CD4-positive, alpha-beta memory T cell (primary cell): ENCODE results near the gene UNK. TPM values are rescaled to one million over a fixed set of nuclear protein-coding genes. Genes with fewer than 3 reads are reported as not detected.
A peak's percentile ranks its signal among the peaks of the same experiment; 100 is the strongest.

Experiments
- CTCF ChIA-PET: fragments of 350-600 bp; sonication (Branson Sonifier 250); formaldehyde crosslinking; loops from one replicate; lab custom pipeline; 2021; ENCODE audit warnings: inconsistent platforms; ENCODE audit not compliant: partially characterized antibody; lab: Charles Lee
- POLR2A ChIA-PET: fragments of 350-600 bp; sonication (Branson Sonifier 250); formaldehyde crosslinking; loops from one replicate; lab custom pipeline; 2021; ENCODE audit not compliant: partially characterized antibody; lab: Charles Lee
- DNase-seq, 5 donors: peaks; one replicate each; pipeline versions ENCODE4 v3.0.0 to v3.0.0-alpha.2; 2020 to 2022; ENCODE audit warnings: mixed read lengths in 1 of 5
- H3K27ac ChIP-seq: one replicate; pipeline ENCODE4 v1.7.0; 2013; ENCODE audit warnings: low read depth, low read length
- H3K27me3 ChIP-seq: 2 replicates; pipeline ENCODE4 v1.7.0; 2013; ENCODE audit warnings: mild to moderate bottlenecking, low read length, moderate library complexity; ENCODE audit not compliant: insufficient read depth
- H3K36me3 ChIP-seq: 2 replicates; pipeline ENCODE4 v1.7.0; 2013; ENCODE audit warnings: mild to moderate bottlenecking, low read length, moderate library complexity; ENCODE audit not compliant: insufficient read depth
- H3K4me1 ChIP-seq: 2 replicates; pipeline ENCODE4 v1.7.0; 2013; ENCODE audit warnings: mild to moderate bottlenecking, low read length, moderate library complexity; ENCODE audit not compliant: insufficient read depth
- H3K4me3 ChIP-seq, 2 donors: one replicate each; pipeline ENCODE4 v1.7.0; 2013; ENCODE audit warnings: low read length in 2 of 2, mild to moderate bottlenecking in 1 of 2
- H3K9me3 ChIP-seq, 2 donors: one replicate each; pipeline ENCODE4 v1.7.0; 2013; ENCODE audit warnings: low read length in 2 of 2, control low read depth in 1 of 2; ENCODE audit not compliant: control insufficient read depth in 1 of 2
- H3K27ac Mint-ChIP-seq, 7 donors: one replicate each; pipeline ENCODE4 v1.8.0; 2020 to 2021; ENCODE audit warnings: mixed read lengths in 7 of 7, mild to moderate bottlenecking in 6 of 7, inconsistent platforms in 3 of 7, moderate library complexity in 3 of 7
- H3K27me3 Mint-ChIP-seq, 2 donors: one replicate each; pipeline ENCODE4 v1.8.0; 2020 to 2021; ENCODE audit warnings: mixed read lengths in 2 of 2
- H3K36me3 Mint-ChIP-seq, 2 donors: one replicate each; pipeline ENCODE4 v1.8.0; 2020 to 2021; ENCODE audit warnings: mixed read lengths in 2 of 2, inconsistent platforms in 1 of 2, mild to moderate bottlenecking in 1 of 2
- H3K4me1 Mint-ChIP-seq, 4 donors: one replicate each; pipeline ENCODE4 v1.8.0; 2020 to 2021; ENCODE audit warnings: mixed read lengths in 4 of 4, mild to moderate bottlenecking in 1 of 4
- H3K4me3 Mint-ChIP-seq, 8 donors: one replicate each; pipeline ENCODE4 v1.8.0; 2020 to 2021; ENCODE audit warnings: mixed read lengths in 8 of 8, mild to moderate bottlenecking in 7 of 8, moderate library complexity in 6 of 8, inconsistent platforms in 3 of 8
- H3K9me3 Mint-ChIP-seq, 8 donors: one replicate each; pipeline ENCODE4 v1.8.0; 2020 to 2021; ENCODE audit warnings: mixed read lengths in 8 of 8, mild to moderate bottlenecking in 5 of 8, inconsistent platforms in 3 of 8, moderate library complexity in 1 of 8
- intact Hi-C: fragments of 100-400 bp; cut with micrococcal nuclease; formaldehyde crosslinking; loops from one replicate; pipeline ENCODE4 v1.15.1; 2023
- polyA plus RNA-seq, 2 donors: library from polyadenylated mRNA; unstranded; fragments of 300-500 nt; fragmentation: Illumina TruSeq; gene quantifications; one replicate each; pipeline ENCODE4 v1.2.3, GENCODE V29; 2021
- total RNA-seq, 2 experiments: library from RNA; stranded (reverse); gene quantifications; one replicate each; pipeline ENCODE4 v1.2.3, GENCODE V29; 2021

The UNK gene
- total and polyA plus RNA-seq, 4 experiments from 2014 or later, result 22.2 to 48.1 (median 34.4) TPM

GRCh38 chr17:75834928-75835653 is 50.5 kb downstream of the UNK start:
- peaks cover 20 to 52% of the 10 kb centered on the region in 2 donors for H3K36me3 Mint-ChIP-seq

GRCh38 chr17:75835654-75835987 is 51.0 kb downstream of the UNK start:
- no peaks in the 10 kb centered on the region for H3K27me3 Mint-ChIP-seq
- DNase-seq, result no peak
- Histone ChIP-seq H3K9me3 (no peaks in the 10 kb centered on the region), H3K27ac (no peak overlapping the region), H3K36me3 (peaks cover 57% of the 10 kb centered on the region), H3K4me1 (peaks cover 36% of the 10 kb centered on the region), H3K27me3 (no peaks in the 10 kb centered on the region), H3K4me3 (no peak overlapping the region)
- ChIA-PET POLR2A (interaction anchor here (0.7 to 26.2 kb wide), 4 partner anchors 10 to 56 kb away, joined by 3 to 556 read pairs (median 50); partner anchors contain the start of genes UNC13D, UNK and WBP2), CTCF (interaction anchor here (1.0 to 1.4 kb wide), 3 partner anchors 8 to 20 kb away, joined by 3 to 4 read pairs (median 3); partner anchors contain the start of gene WBP2)
- no peaks in the 10 kb centered on the region for H3K9me3 Mint-ChIP-seq
- intact Hi-C loops, result no loop called here
- no peak overlapping the region for H3K4me3 Mint-ChIP-seq
- peaks cover 20 to 51% of the 10 kb centered on the region in 2 donors for H3K36me3 Mint-ChIP-seq
- H3K27ac Mint-ChIP-seq, result peak overlapping the region in 2 of 7 donors; percentile 51 to 63
- H3K4me1 Mint-ChIP-seq, result peaks cover 19 to 42% (median 27%) of the 10 kb centered on the region in 4 donors

More at GRCh38 chr17:75834928-75835653, 50.5 kb downstream of the UNK start:
- peak overlapping the region in 5 of 7 donors; percentile 37 to 77 (median 72) for H3K27ac Mint-ChIP-seq
- ChIA-PET POLR2A (interaction anchor here (0.6 to 26.2 kb wide), 5 partner anchors 10 to 57 kb away, joined by 3 to 556 read pairs (median 19); partner anchors contain the start of genes UNC13D, UNK and WBP2), CTCF (interaction anchor here (1.0 to 3.0 kb wide), 4 partner anchors 8 to 20 kb away, joined by 3 to 14 read pairs (median 4); partner anchors contain the start of gene WBP2)
- H3K36me3 ChIP-seq, result peaks cover 57% of the 10 kb centered on the region
- H3K4me3 ChIP-seq, result no peak overlapping the region
- intact Hi-C loops, result no loop called here
- peak overlapping the region; percentile 75 for H3K27ac ChIP-seq
- H3K27me3 ChIP-seq, result no peaks in the 10 kb centered on the region
- no peaks in the 10 kb centered on the region for H3K27me3 Mint-ChIP-seq
- no peak for DNase-seq
- peaks cover 35% of the 10 kb centered on the region for H3K4me1 ChIP-seq
- peaks cover 19 to 42% (median 27%) of the 10 kb centered on the region in 4 donors for H3K4me1 Mint-ChIP-seq
- H3K4me3 Mint-ChIP-seq, result peak overlapping the region in 3 of 8 donors; percentile 17 to 29 (median 25)
- no peaks in the 10 kb centered on the region for H3K9me3 Mint-ChIP-seq
- H3K9me3 ChIP-seq, result no peaks in the 10 kb centered on the region

GRCh38 chr17:75836605-75837004 is 52.0 kb downstream of the UNK start:
- H3K36me3 Mint-ChIP-seq, result peaks cover 20 to 50% of the 10 kb centered on the region in 2 donors
- peak overlapping the region in 2 of 7 donors; percentile 42 to 77 for H3K27ac Mint-ChIP-seq
- Histone ChIP-seq H3K4me1 (peaks cover 41% of the 10 kb centered on the region), H3K36me3 (peaks cover 54% of the 10 kb centered on the region), H3K4me3 (no peak overlapping the region), H3K9me3 (no peaks in the 10 kb centered on the region), H3K27me3 (no peaks in the 10 kb centered on the region), H3K27ac (peak overlapping the region; percentile 15)
- intact Hi-C loops, result no loop called here
- POLR2A ChIA-PET, result interaction anchor here (3.4 to 26.2 kb wide), 3 partner anchors 9 to 56 kb away, joined by 19 to 556 read pairs (median 80); partner anchors contain the start of genes UNC13D, UNK and WBP2
- peaks cover 19 to 38% (median 27%) of the 10 kb centered on the region in 4 donors for H3K4me1 Mint-ChIP-seq
- no peak overlapping the region for H3K4me3 Mint-ChIP-seq
- CTCF ChIA-PET, result interaction anchor here (1.0 kb wide), 1 partner anchor 41 kb away, joined by 3 read pairs; no protein-coding TSS in a partner anchor
- no peaks in the 10 kb centered on the region for H3K27me3 Mint-ChIP-seq
- no peaks in the 10 kb centered on the region for H3K9me3 Mint-ChIP-seq
- DNase-seq, result no peak

GRCh38 chr17:75837899-75838298 is 53.3 kb downstream of the UNK start:
- H3K27me3 ChIP-seq, result no peaks in the 10 kb centered on the region
- no peaks in the 10 kb centered on the region for H3K9me3 ChIP-seq
- DNase-seq, result no peak
- Mint-ChIP-seq H3K4me1 (peaks cover 13 to 30% (median 20%) of the 10 kb centered on the region in 4 donors), H3K36me3 (peaks cover 19 to 41% of the 10 kb centered on the region in 2 donors), H3K27me3 (no peaks in the 10 kb centered on the region), H3K27ac (peak overlapping the region in 5 of 7 donors; percentile 32 to 80 (median 52)), H3K9me3 (no peaks in the 10 kb centered on the region), H3K4me3 (peak overlapping the region in 2 of 8 donors; percentile 25 to 45)
- intact Hi-C loops, result no loop called here
- peaks cover 54% of the 10 kb centered on the region for H3K36me3 ChIP-seq
- peak overlapping the region; percentile 2 for H3K27ac ChIP-seq
- CTCF ChIA-PET, result interaction anchor here (0.6 to 0.9 kb wide), 2 partner anchors 8 to 10 kb away, joined by 3 to 4 read pairs; no protein-coding TSS in a partner anchor
- no peak overlapping the region for H3K4me3 ChIP-seq
- POLR2A ChIA-PET, result interaction anchor here (3.4 to 26.2 kb wide), 2 partner anchors 17 to 58 kb away, joined by 19 to 556 read pairs; partner anchors contain the start of genes UNK and WBP2
- H3K4me1 ChIP-seq, result peaks cover 40% of the 10 kb centered on the region

- no peaks in the 10 kb centered on the region for H3K27me3 ChIP-seq
- H3K27me3 Mint-ChIP-seq, result no peaks in the 10 kb centered on the region
- no peak for DNase-seq
- no peak overlapping the region for H3K27ac ChIP-seq
- ChIA-PET CTCF (interaction anchor here (1.2 to 2.2 kb wide), 3 partner anchors 46 to 85 kb away, joined by 5 to 6 read pairs (median 5); no protein-coding TSS in a partner anchor), POLR2A (interaction anchor here (26.2 kb wide), 1 partner anchor 58 kb away, joined by 556 read pairs; the partner anchor contains the start of gene UNK)
- H3K36me3 Mint-ChIP-seq, result peaks cover 15 to 44% of the 10 kb centered on the region in 2 donors
- H3K36me3 ChIP-seq, result peaks cover 53% of the 10 kb centered on the region
- H3K9me3 ChIP-seq, result no peaks in the 10 kb centered on the region
- intact Hi-C loops, result no loop called here
- peaks cover 8 to 25% (median 18%) of the 10 kb centered on the region in 4 donors for H3K4me1 Mint-ChIP-seq
- H3K4me3 ChIP-seq, result no peak overlapping the region
- peak overlapping the region in 3 of 7 donors; percentile 35 to 75 (median 53) for H3K27ac Mint-ChIP-seq
- H3K9me3 Mint-ChIP-seq, result no peaks in the 10 kb centered on the region
- H3K4me3 Mint-ChIP-seq, result no peak overlapping the region
- peaks cover 37% of the 10 kb centered on the region for H3K4me1 ChIP-seq
These were observed 53.8 kb downstream of the UNK start for GRCh38 chr17:75838410-75838809.

- intact Hi-C loops, result no loop called here
- peaks cover 36% of the 10 kb centered on the region for H3K36me3 ChIP-seq
- POLR2A ChIA-PET, result interaction anchor here (0.7 to 26.2 kb wide), 6 partner anchors 14 to 60 kb away, joined by 3 to 556 read pairs (median 6); partner anchors contain the start of genes TRIM65 and UNK
These were observed 55.6 kb downstream of the UNK start for GRCh38 chr17:75839942-75840798.

More at GRCh38 chr17:75839942-75840798, 55.6 kb downstream of the UNK start:
- Mint-ChIP-seq H3K27ac (no peak overlapping the region), H3K4me3 (peak overlapping the region in 1 of 8 donors; percentile 57), H3K4me1 (peaks cover under 1 to 18% (median 8%) of the 10 kb centered on the region in 4 donors), H3K36me3 (peaks cover 11 to 37% of the 10 kb centered on the region in 2 donors), H3K9me3 (no peaks in the 10 kb centered on the region), H3K27me3 (no peaks in the 10 kb centered on the region)
- Histone ChIP-seq H3K27me3 (no peaks in the 10 kb centered on the region), H3K4me3 (no peak overlapping the region), H3K27ac (peak overlapping the region; percentile 6), H3K9me3 (no peaks in the 10 kb centered on the region), H3K4me1 (peaks cover 31% of the 10 kb centered on the region)
- DNase-seq, result no peak
- CTCF ChIA-PET, result interaction anchor here (0.7 to 2.2 kb wide), 5 partner anchors 21 to 92 kb away, joined by 3 to 6 read pairs (median 5); no protein-coding TSS in a partner anchor
